Endothelial cell of umbilical vein (primary cell): ENCODE data around the gene TMEM119. TPM values are rescaled to one million over a fixed set of nuclear protein-coding genes. Genes with fewer than 3 reads are reported as not detected.

ENCODE experiments used
- BruUV-seq: library from RNA; stranded (reverse); fragments of 400-500 nt; replicated peaks from 2 replicates; lab custom pipeline; 2021; lab: Mats Ljungman, UMichigan
- CTCF ChIA-PET: fragments of 300-600, 350-600 bp; sonication (Branson Sonifier 250); formaldehyde crosslinking; loops from one replicate; lab custom pipeline; 2021; ENCODE audit warnings: antibody characterized with exemption, inconsistent platforms; lab: Charles Lee
- POLR2A ChIA-PET: fragments of 300-600, 350-600 bp; sonication (Branson Sonifier 250); formaldehyde crosslinking; loops from one replicate; lab custom pipeline; 2021; ENCODE audit warnings: antibody characterized with exemption, inconsistent platforms; lab: Charles Lee
- DNase-seq: peaks from one replicate; pipeline ENCODE4 v3.0.0-alpha.2; 2011; ENCODE audit warnings: low read depth, low spot score
- FAIRE-seq: peaks from 2 replicates; lab custom pipeline; 2011; peaks lifted over from hg19 to GRCh38; lab: Jason Lieb, UNC
- H2AFZ ChIP-seq: 2 replicates; pipeline ENCODE4 v1.6.0; 2012; ENCODE audit warnings: low read depth, low read length, control low read depth, inconsistent platforms
- H3K27ac ChIP-seq: 2 replicates; pipeline ENCODE4 v1.5.1; 2011; ENCODE audit warnings: low read depth, mild to moderate bottlenecking, control low read depth, low read length, moderate library complexity; ENCODE audit not compliant: insufficient read depth
- H3K27me3 ChIP-seq, 2 experiments: 2 replicates each; pipeline versions ENCODE4 v1.6.0 to v1.6.1; 2011; ENCODE audit warnings: low read length in 2 of 2, mixed read lengths in 1 of 2; ENCODE audit not compliant: control insufficient read depth in 2 of 2, insufficient read depth in 2 of 2
- H3K36me3 ChIP-seq, 2 experiments: 2 replicates in 1 of 2; 3 replicates in 1 of 2; pipeline ENCODE4 v1.5.1; 2011; ENCODE audit warnings: low read length in 2 of 2, mild to moderate bottlenecking in 1 of 2, moderate library complexity in 1 of 2; ENCODE audit not compliant: control insufficient read depth in 2 of 2, insufficient read depth in 2 of 2; ENCODE audit errors: extremely low read depth in 1 of 2
- H3K4me1 ChIP-seq: 3 replicates; pipeline ENCODE4 v1.5.1; 2011; ENCODE audit warnings: mild to moderate bottlenecking, low read length; ENCODE audit not compliant: control insufficient read depth, insufficient read depth; ENCODE audit errors: extremely low read depth
- H3K4me2 ChIP-seq: 2 replicates; pipeline ENCODE4 v1.6.1; 2011; ENCODE audit warnings: low read length, control low read depth, mixed read lengths; ENCODE audit not compliant: insufficient read depth
- H3K4me3 ChIP-seq, 3 experiments: fragments of 200-600 bp in 1 of 3; sonication (generic), shearing (Covaris generic) in 1 of 3; replicated peaks in 1 of 3; 2 replicates each; pipeline ENCODE4 v1.5.1; 2011 to 2016; ENCODE audit warnings: control low read depth in 3 of 3, low read length in 3 of 3, mild to moderate bottlenecking in 2 of 3, inconsistent platforms in 1 of 3, low read depth in 1 of 3, moderate library complexity in 1 of 3; ENCODE audit not compliant: insufficient read depth in 1 of 3
- H3K79me2 ChIP-seq: 2 replicates; pipeline ENCODE4 v1.6.0; 2012; ENCODE audit warnings: low read length, inconsistent platforms; ENCODE audit not compliant: control insufficient read depth, insufficient read depth
- H3K9ac ChIP-seq: replicated peaks from 2 replicates; pipeline ENCODE3; 2011; ENCODE audit warnings: low read length, control low read depth; ENCODE audit not compliant: insufficient read depth; ENCODE audit errors: extremely low read depth
- H3K9me1 ChIP-seq: replicated peaks from 3 replicates; pipeline ENCODE4 v1.6.0; 2011; ENCODE audit warnings: mild to moderate bottlenecking, low read length; ENCODE audit not compliant: control insufficient read depth, insufficient read depth; ENCODE audit errors: extremely low read depth
- H3K9me3 ChIP-seq: replicated peaks from 2 replicates; pipeline ENCODE4 v1.5.1; 2012; ENCODE audit warnings: low read length, inconsistent platforms; ENCODE audit not compliant: control insufficient read depth, insufficient read depth
- H4K20me1 ChIP-seq: replicated peaks from 2 replicates; pipeline ENCODE3; 2011; ENCODE audit warnings: mild to moderate bottlenecking, low read length; ENCODE audit not compliant: control insufficient read depth, insufficient read depth; ENCODE audit errors: extremely low read depth
- CTCF ChIP-seq, 2 donors: IDR thresholded peaks; 1 replicate in 1 of 2; 2 replicates in 1 of 2; pipeline ENCODE4 v1.5.1; 2011; ENCODE audit warnings: low read length in 2 of 2, mild to moderate bottlenecking in 2 of 2, moderate library complexity in 2 of 2, control low read depth in 1 of 2, inconsistent platforms in 1 of 2, low read depth in 1 of 2; ENCODE audit not compliant: insufficient read depth in 1 of 2; ENCODE audit errors: extremely low read depth in 1 of 2
- JUN ChIP-seq: IDR thresholded peaks from 2 replicates; pipeline ENCODE4 v1.6.1; 2011; ENCODE audit warnings: borderline replicate concordance, low read depth; ENCODE audit not compliant: insufficient read length, insufficient read depth
- dilution Hi-C: fragments of 300-500 bp; cut with MboI; formaldehyde crosslinking; loops from one replicate; pipeline ENCODE4 v1.15.0; 2019; ENCODE audit warnings: low sequenced_read_pairs; ENCODE audit not compliant: extremely low pct_ligation_motif_present
- intact Hi-C: fragments of 100-400 bp; cut with micrococcal nuclease; formaldehyde crosslinking; loops from one replicate; pipeline ENCODE4 v1.10.0; 2022
- polyA plus RNA-seq, 4 experiments: library from polyadenylated mRNA; depleted of rRNA in 3 of 4; stranded (reverse) in 3 of 4; unstranded in 1 of 4; fragments of >200 nt; gene quantifications; 2 replicates each; pipeline versions ENCODE4 v1.2.1 to v1.2.3, GENCODE V29; 2011 to 2012; ENCODE audit warnings: missing spikeins in 1 of 4
- total RNA-seq: library from RNA; stranded (reverse); gene quantifications from 2 replicates; pipeline ENCODE4 v1.2.3, GENCODE V29; 2021

The TMEM119 gene
- total and polyA plus RNA-seq, 2 donors (not counting 3 experiments of a cell fraction or from before 2014, with no cell fraction given): not detected

DNA sequence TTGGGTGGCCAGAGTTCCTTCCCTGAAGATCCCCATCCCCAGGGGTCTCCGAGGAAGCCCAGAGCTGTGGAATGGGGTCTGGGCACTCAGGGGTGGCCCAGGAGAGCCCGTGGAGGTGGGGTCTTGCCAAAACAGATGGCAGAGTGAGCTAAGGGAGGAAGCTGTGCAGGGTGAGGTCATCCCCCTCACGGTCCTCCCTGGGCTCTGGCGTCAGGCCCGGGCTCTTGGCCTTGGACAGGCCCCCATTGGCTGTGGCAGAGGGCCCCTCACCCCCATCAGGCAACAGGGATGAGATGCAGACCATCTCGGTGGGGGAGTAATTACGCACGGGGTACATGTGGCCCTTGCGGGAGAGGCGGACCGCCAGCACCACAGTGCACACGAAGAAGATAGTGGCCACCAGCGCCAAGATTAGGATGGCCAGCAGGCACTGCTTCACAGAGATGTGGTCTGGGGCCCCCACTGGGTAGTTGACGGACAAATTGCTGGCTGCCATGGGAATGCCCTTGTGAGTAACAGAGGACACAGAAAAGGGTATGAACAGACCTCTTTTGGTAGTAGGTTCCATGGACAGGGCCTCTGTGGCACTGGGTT, 25.1 kb upstream of the TMEM119 start:
- H4K20me1 ChIP-seq: no peaks in the 10 kb centered on the region
- FAIRE-seq: no peak
- H3K27me3 ChIP-seq: no peaks in the 10 kb centered on the region
- POLR2A ChIA-PET: no interaction called here
- H3K79me2 ChIP-seq: no peaks in the 10 kb centered on the region
- H3K9me3 ChIP-seq: no peaks in the 10 kb centered on the region
- H3K9ac ChIP-seq: no peak overlapping the region
- H3K4me2 ChIP-seq: no peak overlapping the region
- peaks cover 10% of the 10 kb centered on the region for H3K4me1 ChIP-seq
- CTCF ChIA-PET: interaction anchor here (0.8 to 1.5 kb wide), 4 partner anchors 10 to 52 kb away, joined by 3 to 5 read pairs (median 4); no protein-coding TSS in a partner anchor
- no peaks in the 10 kb centered on the region for H3K36me3 ChIP-seq
- no TSS peak for BruUV-seq
- no peak overlapping the region for H3K4me3 ChIP-seq
- no peaks in the 10 kb centered on the region for H3K9me1 ChIP-seq
- peak overlapping the region; percentile 56 for H3K27ac ChIP-seq
- H2AFZ ChIP-seq: peak overlapping the region; percentile 66
- no peak for TF ChIP-seq CTCF (IDR thresholded peaks at IDR 0.05; ENCODE audit: extremely low read depth in 1 of 2, insufficient read depth in 1 of 2, low read depth in 1 of 2, low read length in 2 of 2)
- dilution Hi-C loops (no loop called here), intact Hi-C loops (loop anchor here (1.0 kb wide), 1 partner anchor 21 kb away; no protein-coding TSS in a partner anchor)
- no peak for DNase-seq

- no peaks in the 10 kb centered on the region for H4K20me1 ChIP-seq
These were observed 24.5 kb upstream of the TMEM119 start for GRCh38 chr12:108622421-108622820.

More at GRCh38 chr12:108622421-108622820, 24.5 kb upstream of the TMEM119 start:
- BruUV-seq: no TSS peak
- CTCF ChIA-PET: interaction anchor here (0.6 to 1.6 kb wide), 6 partner anchors 10 to 328 kb away, joined by 3 to 6 read pairs (median 4); no protein-coding TSS in a partner anchor
- no peak overlapping the region for H3K9ac ChIP-seq
- POLR2A ChIA-PET: interaction anchor here (0.5 kb wide), 1 partner anchor 202 kb away, joined by 3 read pairs; no protein-coding TSS in a partner anchor
- H3K4me1 ChIP-seq: peaks cover 9% of the 10 kb centered on the region
- H2AFZ ChIP-seq: peak overlapping the region; percentile 66
- intact Hi-C loops (loop anchor here (1.0 kb wide), 1 partner anchor 22 kb away; no protein-coding TSS in a partner anchor), dilution Hi-C loops (no loop called here)
- no peak overlapping the region for H3K4me2 ChIP-seq
- peak overlapping the region; percentile 56 for H3K27ac ChIP-seq
- DNase-seq (peak; percentile 76), FAIRE-seq (peak; percentile 90)
- H3K9me3 ChIP-seq: no peaks in the 10 kb centered on the region
- H3K79me2 ChIP-seq: no peaks in the 10 kb centered on the region
- H3K9me1 ChIP-seq: no peaks in the 10 kb centered on the region
- H3K36me3 ChIP-seq: no peaks in the 10 kb centered on the region
- no peaks in the 10 kb centered on the region for H3K27me3 ChIP-seq
- H3K4me3 ChIP-seq: no peak overlapping the region
- TF ChIP-seq JUN: peak; percentile 3
- no peak for TF ChIP-seq CTCF (IDR thresholded peaks at IDR 0.05; ENCODE audit: extremely low read depth in 1 of 2, insufficient read depth in 1 of 2, low read depth in 1 of 2, low read length in 2 of 2)
